HepG2 (cell line): ENCODE results near the gene CAST. TPM values are rescaled to one million over a fixed set of nuclear protein-coding genes. Genes with fewer than 3 reads are reported as not detected.

ENCODE experiments used
- ARNTL ChIP-seq: sonication (generic); formaldehyde crosslinking; IDR thresholded peaks from 2 replicates; pipeline ENCODE4 v1.4.0; 2020; ENCODE audit warnings: mild to moderate bottlenecking, missing genetic modification reagents
- DNMT3B ChIP-seq: conservative IDR thresholded peaks from 2 replicates; pipeline ENCODE4 v1.6.1; 2016; ENCODE audit warnings: missing biosample characterization, control low read depth
- FOXA3 ChIP-seq: IDR thresholded peaks from 2 replicates; pipeline ENCODE4 v1.6.1; 2016; ENCODE audit warnings: missing genetic modification reagents, missing compliant biosample characterization
- FOXO1 ChIP-seq: sonication (generic); formaldehyde crosslinking; IDR thresholded peaks from 2 replicates; pipeline ENCODE4 v1.4.0; 2020; ENCODE audit warnings: missing genetic modification reagents
- HDAC6 ChIP-seq: fragments of 200-600 bp; sonication (generic); IDR thresholded peaks from 2 replicates; pipeline ENCODE4 v1.7.0; 2017; ENCODE audit warnings: mild to moderate bottlenecking, antibody characterized with exemption, low read length, low read depth
- JUND ChIP-seq: sonication (generic); formaldehyde crosslinking; IDR thresholded peaks from 2 replicates; pipeline ENCODE4 v1.8.0; 2022; ENCODE audit warnings: mild to moderate bottlenecking, missing genetic modification reagents
- MAFK ChIP-seq, 2 experiments: IDR thresholded peaks in 1 of 2; conservative IDR thresholded peaks in 1 of 2; 2 replicates each; pipeline ENCODE4 v1.6.1; 2011; ENCODE audit warnings: improper control_type of control experiment in 2 of 2, low read length in 2 of 2
- POGZ ChIP-seq: sonication (generic); formaldehyde crosslinking; IDR thresholded peaks from 2 replicates; pipeline ENCODE4 v1.4.0; 2020; ENCODE audit warnings: mild to moderate bottlenecking, missing genetic modification reagents
- POLR2AphosphoS5 ChIP-seq: IDR thresholded peaks from 2 replicates; pipeline ENCODE4 v1.6.1; 2012; ENCODE audit warnings: low read depth, low read length
- RCOR2 ChIP-seq: IDR thresholded peaks from 2 replicates; pipeline ENCODE4 v1.6.1; 2016; ENCODE audit warnings: missing biosample characterization, missing genetic modification reagents
- SALL1 ChIP-seq: sonication (generic); formaldehyde crosslinking; IDR thresholded peaks from 2 replicates; pipeline ENCODE4 v1.8.0; 2022; ENCODE audit warnings: mild to moderate bottlenecking, missing genetic modification reagents
- ZBTB7A ChIP-seq: sonication (generic); formaldehyde crosslinking; IDR thresholded peaks from 2 replicates; pipeline ENCODE4 v1.8.0; 2022; ENCODE audit warnings: mild to moderate bottlenecking, missing genetic modification reagents
- ZFP41 ChIP-seq: sonication (generic); formaldehyde crosslinking; IDR thresholded peaks from 2 replicates; pipeline ENCODE4 v1.4.0; 2020; ENCODE audit warnings: mild to moderate bottlenecking, missing genetic modification reagents, borderline replicate concordance
- ZNF326 ChIP-seq: sonication (generic); formaldehyde crosslinking; IDR thresholded peaks from 2 replicates; pipeline ENCODE4 v1.4.0; 2020; ENCODE audit warnings: missing genetic modification reagents, borderline replicate concordance
- ZNF333 ChIP-seq: sonication (generic); formaldehyde crosslinking; IDR thresholded peaks from 2 replicates; pipeline ENCODE4 v1.4.0; 2020; ENCODE audit warnings: mild to moderate bottlenecking, missing genetic modification reagents, borderline replicate concordance
- ZNF570 ChIP-seq: sonication (generic); formaldehyde crosslinking; IDR thresholded peaks from 2 replicates; pipeline ENCODE4 v1.4.0; 2020; ENCODE audit warnings: mild to moderate bottlenecking, missing genetic modification reagents, borderline replicate concordance
- ZNF709 ChIP-seq: sonication (generic); formaldehyde crosslinking; IDR thresholded peaks from 2 replicates; pipeline ENCODE4 v1.5.0; 2020; ENCODE audit warnings: mild to moderate bottlenecking, missing genetic modification reagents
- polyA plus RNA-seq, 8 experiments: library from polyadenylated mRNA; depleted of rRNA in 3 of 8; stranded (reverse) in 7 of 8; unstranded in 1 of 8; fragments of >200 nt; fragmentation: Illumina TruSeq in 4 of 8; extraction: Trizol in 4 of 8; gene quantifications; 2 replicates each; pipeline versions ENCODE4 v1.2.1 to v1.2.3, GENCODE V29; 2011 to 2016; ENCODE audit warnings: low read depth in 4 of 8, missing spikeins in 1 of 8, mixed read lengths in 1 of 8; ENCODE audit not compliant: insufficient read depth in 1 of 8
- total RNA-seq, 5 experiments: library from RNA; depleted of rRNA; stranded (reverse); fragments of >200 nt; fragmentation: Illumina TruSeq; extraction: Trizol; gene quantifications; 2 replicates each; pipeline ENCODE4 v1.2.3, GENCODE V29; 2016; ENCODE audit warnings: low read depth in 1 of 5
- TF ChIP-seq, protein P1 (sequence below): sonication (generic); formaldehyde crosslinking; IDR thresholded peaks from 2 replicates; pipeline ENCODE4; 2020; ENCODE audit warnings: missing genetic modification reagents, mild to moderate bottlenecking, borderline replicate concordance
- TF ChIP-seq, protein P2 (sequence below): sonication (generic); formaldehyde crosslinking; IDR thresholded peaks from 2 replicates; pipeline ENCODE4 v1.4.0; 2020; ENCODE audit warnings: mild to moderate bottlenecking, missing genetic modification reagents
- TF ChIP-seq, protein P3 (sequence below): sonication (generic); formaldehyde crosslinking; IDR thresholded peaks from 2 replicates; pipeline ENCODE4 v1.4.0; 2020; ENCODE audit warnings: missing genetic modification reagents
- TF ChIP-seq, protein P4 (sequence below): sonication (generic); formaldehyde crosslinking; IDR thresholded peaks from 2 replicates; pipeline ENCODE4 v1.8.0; 2022; ENCODE audit warnings: missing genetic modification reagents, low read depth, mild to moderate bottlenecking, borderline replicate concordance

The CAST gene
- total and polyA plus RNA-seq, 2 of the 13 experiments (the other 11 are each of a cell fraction or from before 2014, with no cell fraction given), result 42.1 to 67.6 TPM

DNA sequence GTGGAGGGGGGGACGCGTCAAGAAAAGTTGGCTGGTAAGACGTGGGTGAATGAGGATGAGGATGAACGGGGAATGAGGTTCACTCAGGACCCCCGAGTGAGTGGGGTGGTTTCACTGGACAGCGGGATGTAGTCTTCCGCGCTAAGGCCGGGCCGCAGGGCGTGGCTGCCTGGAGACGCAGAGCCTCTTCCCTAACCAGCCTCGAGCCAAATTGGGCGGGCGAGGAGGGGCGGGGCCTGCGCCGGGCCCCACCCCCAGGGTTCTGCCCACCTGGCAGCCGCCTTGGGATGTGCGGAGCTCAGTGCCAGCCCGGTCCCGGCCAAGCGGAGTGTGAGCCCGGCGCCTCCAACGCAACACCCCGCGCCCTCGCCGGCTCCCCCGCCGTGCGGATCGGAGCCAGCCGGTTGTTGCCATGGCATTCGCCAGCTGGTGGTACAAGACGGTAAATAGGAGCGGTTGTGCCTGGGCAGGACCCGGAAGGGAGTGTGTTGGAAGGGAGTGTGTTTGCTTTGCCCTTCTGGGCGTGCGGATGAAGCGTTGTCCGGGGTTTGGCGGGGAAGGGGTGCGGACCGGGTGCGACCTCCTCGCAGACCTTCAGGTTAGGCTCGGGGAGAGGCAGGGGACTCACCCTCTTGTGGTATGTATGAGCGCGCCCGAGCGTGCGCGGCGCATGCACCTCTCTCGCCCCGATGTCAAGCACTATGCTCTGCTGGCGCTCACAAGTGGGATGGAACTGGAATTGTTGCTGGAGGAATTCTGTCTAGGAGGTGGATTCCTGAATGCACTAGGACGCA, 746 bp downstream of the CAST start (continued):
- TF ChIP-seq ZFP41 (CRISPR knock-in tag), result no peak
- TF ChIP-seq SALL1, result peak; percentile 44; the same call in 1 of the 2 replicates
- TF ChIP-seq, protein P1, sequence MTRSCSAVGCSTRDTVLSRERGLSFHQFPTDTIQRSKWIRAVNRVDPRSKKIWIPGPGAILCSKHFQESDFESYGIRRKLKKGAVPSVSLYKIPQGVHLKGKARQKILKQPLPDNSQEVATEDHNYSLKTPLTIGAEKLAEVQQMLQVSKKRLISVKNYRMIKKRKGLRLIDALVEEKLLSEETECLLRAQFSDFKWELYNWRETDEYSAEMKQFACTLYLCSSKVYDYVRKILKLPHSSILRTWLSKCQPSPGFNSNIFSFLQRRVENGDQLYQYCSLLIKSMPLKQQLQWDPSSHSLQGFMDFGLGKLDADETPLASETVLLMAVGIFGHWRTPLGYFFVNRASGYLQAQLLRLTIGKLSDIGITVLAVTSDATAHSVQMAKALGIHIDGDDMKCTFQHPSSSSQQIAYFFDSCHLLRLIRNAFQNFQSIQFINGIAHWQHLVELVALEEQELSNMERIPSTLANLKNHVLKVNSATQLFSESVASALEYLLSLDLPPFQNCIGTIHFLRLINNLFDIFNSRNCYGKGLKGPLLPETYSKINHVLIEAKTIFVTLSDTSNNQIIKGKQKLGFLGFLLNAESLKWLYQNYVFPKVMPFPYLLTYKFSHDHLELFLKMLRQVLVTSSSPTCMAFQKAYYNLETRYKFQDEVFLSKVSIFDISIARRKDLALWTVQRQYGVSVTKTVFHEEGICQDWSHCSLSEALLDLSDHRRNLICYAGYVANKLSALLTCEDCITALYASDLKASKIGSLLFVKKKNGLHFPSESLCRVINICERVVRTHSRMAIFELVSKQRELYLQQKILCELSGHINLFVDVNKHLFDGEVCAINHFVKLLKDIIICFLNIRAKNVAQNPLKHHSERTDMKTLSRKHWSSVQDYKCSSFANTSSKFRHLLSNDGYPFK (CRISPR knock-in tag), result peak; percentile 64; the same call in 1 of the 2 replicates
- TF ChIP-seq RCOR2, result no peak
- TF ChIP-seq, protein P2, sequence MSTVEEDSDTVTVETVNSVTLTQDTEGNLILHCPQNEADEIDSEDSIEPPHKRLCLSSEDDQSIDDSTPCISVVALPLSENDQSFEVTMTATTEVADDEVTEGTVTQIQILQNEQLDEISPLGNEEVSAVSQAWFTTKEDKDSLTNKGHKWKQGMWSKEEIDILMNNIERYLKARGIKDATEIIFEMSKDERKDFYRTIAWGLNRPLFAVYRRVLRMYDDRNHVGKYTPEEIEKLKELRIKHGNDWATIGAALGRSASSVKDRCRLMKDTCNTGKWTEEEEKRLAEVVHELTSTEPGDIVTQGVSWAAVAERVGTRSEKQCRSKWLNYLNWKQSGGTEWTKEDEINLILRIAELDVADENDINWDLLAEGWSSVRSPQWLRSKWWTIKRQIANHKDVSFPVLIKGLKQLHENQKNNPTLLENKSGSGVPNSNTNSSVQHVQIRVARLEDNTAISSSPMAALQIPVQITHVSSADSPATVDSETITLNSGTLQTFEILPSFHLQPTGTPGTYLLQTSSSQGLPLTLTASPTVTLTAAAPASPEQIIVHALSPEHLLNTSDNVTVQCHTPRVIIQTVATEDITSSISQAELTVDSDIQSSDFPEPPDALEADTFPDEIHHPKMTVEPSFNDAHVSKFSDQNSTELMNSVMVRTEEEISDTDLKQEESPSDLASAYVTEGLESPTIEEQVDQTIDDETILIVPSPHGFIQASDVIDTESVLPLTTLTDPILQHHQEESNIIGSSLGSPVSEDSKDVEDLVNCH (CRISPR knock-in tag), result no peak
- TF ChIP-seq ZNF570 (CRISPR knock-in tag), result no peak
- TF ChIP-seq POGZ (CRISPR knock-in tag), result no peak; the same call in none of the 2 replicates
- no peak for TF ChIP-seq DNMT3B
- TF ChIP-seq HDAC6, result no peak
- no peak for TF ChIP-seq ZNF333 (CRISPR knock-in tag)
- no peak for TF ChIP-seq ZNF709 (CRISPR knock-in tag)
- TF ChIP-seq ZNF326 (CRISPR knock-in tag), result no peak
- TF ChIP-seq, protein P3, sequence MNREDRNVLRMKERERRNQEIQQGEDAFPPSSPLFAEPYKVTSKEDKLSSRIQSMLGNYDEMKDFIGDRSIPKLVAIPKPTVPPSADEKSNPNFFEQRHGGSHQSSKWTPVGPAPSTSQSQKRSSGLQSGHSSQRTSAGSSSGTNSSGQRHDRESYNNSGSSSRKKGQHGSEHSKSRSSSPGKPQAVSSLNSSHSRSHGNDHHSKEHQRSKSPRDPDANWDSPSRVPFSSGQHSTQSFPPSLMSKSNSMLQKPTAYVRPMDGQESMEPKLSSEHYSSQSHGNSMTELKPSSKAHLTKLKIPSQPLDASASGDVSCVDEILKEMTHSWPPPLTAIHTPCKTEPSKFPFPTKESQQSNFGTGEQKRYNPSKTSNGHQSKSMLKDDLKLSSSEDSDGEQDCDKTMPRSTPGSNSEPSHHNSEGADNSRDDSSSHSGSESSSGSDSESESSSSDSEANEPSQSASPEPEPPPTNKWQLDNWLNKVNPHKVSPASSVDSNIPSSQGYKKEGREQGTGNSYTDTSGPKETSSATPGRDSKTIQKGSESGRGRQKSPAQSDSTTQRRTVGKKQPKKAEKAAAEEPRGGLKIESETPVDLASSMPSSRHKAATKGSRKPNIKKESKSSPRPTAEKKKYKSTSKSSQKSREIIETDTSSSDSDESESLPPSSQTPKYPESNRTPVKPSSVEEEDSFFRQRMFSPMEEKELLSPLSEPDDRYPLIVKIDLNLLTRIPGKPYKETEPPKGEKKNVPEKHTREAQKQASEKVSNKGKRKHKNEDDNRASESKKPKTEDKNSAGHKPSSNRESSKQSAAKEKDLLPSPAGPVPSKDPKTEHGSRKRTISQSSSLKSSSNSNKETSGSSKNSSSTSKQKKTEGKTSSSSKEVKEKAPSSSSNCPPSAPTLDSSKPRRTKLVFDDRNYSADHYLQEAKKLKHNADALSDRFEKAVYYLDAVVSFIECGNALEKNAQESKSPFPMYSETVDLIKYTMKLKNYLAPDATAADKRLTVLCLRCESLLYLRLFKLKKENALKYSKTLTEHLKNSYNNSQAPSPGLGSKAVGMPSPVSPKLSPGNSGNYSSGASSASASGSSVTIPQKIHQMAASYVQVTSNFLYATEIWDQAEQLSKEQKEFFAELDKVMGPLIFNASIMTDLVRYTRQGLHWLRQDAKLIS (CRISPR knock-in tag), result no peak
- TF ChIP-seq, protein P4, sequence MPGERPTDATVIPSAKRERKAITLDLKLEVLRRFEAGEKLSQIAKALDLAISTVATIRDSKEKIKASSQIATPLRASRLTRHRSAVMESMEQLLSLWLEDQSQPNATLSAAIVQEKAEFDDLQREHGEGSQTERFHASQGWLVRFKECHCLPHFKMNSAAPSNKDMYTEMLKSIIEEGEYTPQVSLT (CRISPR knock-in tag), result no peak
- no peak for TF ChIP-seq FOXA3 (CRISPR knock-in tag)
- no peak; the same call in 1 of the 2 replicates for TF ChIP-seq FOXO1 (CRISPR knock-in tag)
- TF ChIP-seq POLR2AphosphoS5, result peak; percentile 22; the same call in 1 of the 2 replicates
- TF ChIP-seq ARNTL, result no peak
- TF ChIP-seq JUND (CRISPR knock-in tag), result no peak
- TF ChIP-seq ZBTB7A (CRISPR knock-in tag), result no peak
- TF ChIP-seq MAFK (conservative IDR thresholded peaks at IDR 0.05 in 1 of 2, IDR thresholded peaks at IDR 0.05 in 1 of 2; ENCODE audit: low read length in 2 of 2), result no peak
